Stimulated activated effector memory CD8-positive, alpha-beta T cell treated with anti-CD3 and anti-CD28 coated beads, Interleukin-12 subunit alpha, Interleukin-12 subunit beta, amount 100 ng/mL, for 72 hours (primary cell): ENCODE measurements around the gene STK36.

Source experiments
- ATAC-seq: fragments of 150-1000 bp; cut with Tn5 transposase; 2 replicates; pipeline ENCODE4 v1.10.0; 2021
- DNase-seq, 2 donors: peaks; one replicate each; pipeline ENCODE4 v3.0.0; 2021 to 2022; ENCODE audit warnings: low spot score in 2 of 2
- H3K27ac Mint-ChIP-seq: one replicate; pipeline ENCODE4 v1.8.0; 2022; ENCODE audit warnings: mild to moderate bottlenecking, mixed read lengths
- H3K36me3 Mint-ChIP-seq: one replicate; pipeline ENCODE4 v1.8.0; 2022; ENCODE audit warnings: mild to moderate bottlenecking, mixed read lengths
- H3K4me1 Mint-ChIP-seq: one replicate; pipeline ENCODE4 v1.8.0; 2022; ENCODE audit warnings: mixed read lengths
- H3K4me3 Mint-ChIP-seq: one replicate; pipeline ENCODE4 v1.8.0; 2022; ENCODE audit warnings: mild to moderate bottlenecking, mixed read lengths
- H3K9me3 Mint-ChIP-seq: one replicate; pipeline ENCODE4 v1.8.0; 2022; ENCODE audit warnings: mixed read lengths

STK36 gene

GRCh38 chr2:218701806-218702205 is 29.9 kb downstream of the STK36 start:
- H3K27ac Mint-ChIP-seq = no peak overlapping the region
- no peak overlapping the region for H3K4me3 Mint-ChIP-seq
- no peaks in the 10 kb centered on the region for H3K4me1 Mint-ChIP-seq
- H3K9me3 Mint-ChIP-seq = no peaks in the 10 kb centered on the region
- H3K36me3 Mint-ChIP-seq = no peaks in the 10 kb centered on the region
- DNase-seq = no peak
- ATAC-seq = no peak

DNA sequence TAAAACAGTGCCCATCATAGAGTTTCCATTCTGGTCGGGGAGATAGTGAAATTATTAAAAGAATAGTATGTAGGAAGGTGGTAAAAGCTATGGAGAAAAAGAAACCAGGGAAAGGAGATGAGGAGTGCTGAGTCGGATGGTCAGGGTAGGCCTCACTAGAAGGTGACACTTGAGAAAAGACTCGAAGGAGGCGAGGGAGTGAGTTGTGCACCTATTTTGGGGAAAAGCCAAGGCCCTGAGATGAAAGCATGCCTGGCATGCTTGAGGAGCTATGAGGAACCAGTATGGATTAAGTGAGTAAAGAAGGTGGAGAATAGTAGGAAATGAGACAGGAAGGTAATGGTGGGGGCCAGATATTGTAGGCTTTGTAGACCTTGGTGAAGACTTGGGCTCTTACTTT is 31.5 kb downstream of the STK36 start:
- H3K36me3 Mint-ChIP-seq = no peaks in the 10 kb centered on the region
- H3K27ac Mint-ChIP-seq = no peak overlapping the region
- no peak overlapping the region for H3K4me3 Mint-ChIP-seq
- H3K9me3 Mint-ChIP-seq = no peaks in the 10 kb centered on the region
- H3K4me1 Mint-ChIP-seq = no peaks in the 10 kb centered on the region
- ATAC-seq (no peak), DNase-seq (no peak)

DNA sequence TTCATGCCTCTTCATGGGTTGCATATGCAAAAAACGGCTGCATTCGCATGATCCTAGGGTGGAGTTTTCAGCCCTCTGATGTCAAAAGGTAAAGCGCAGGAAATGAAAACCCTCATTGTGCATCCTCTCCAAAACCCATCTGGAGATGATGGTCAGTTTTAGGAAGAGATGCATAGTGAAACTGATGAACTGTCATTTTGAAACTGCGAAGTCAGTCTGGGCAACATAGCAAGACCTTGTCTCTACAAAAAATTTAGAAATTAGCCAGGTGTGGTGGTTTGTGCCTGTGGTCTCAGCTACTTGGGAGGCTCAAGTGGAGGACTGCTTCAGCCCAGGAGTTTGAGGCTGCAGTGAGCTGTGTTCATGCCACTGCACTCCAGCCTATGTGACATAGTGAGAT is 36.2 kb downstream of the STK36 start:
- H3K9me3 Mint-ChIP-seq = no peaks in the 10 kb centered on the region
- peak in 1 of 2 donors; percentile 53 for DNase-seq
- peaks cover 12% of the 10 kb centered on the region for H3K4me1 Mint-ChIP-seq
- no peak overlapping the region for H3K4me3 Mint-ChIP-seq
- H3K36me3 Mint-ChIP-seq = no peaks in the 10 kb centered on the region
- ATAC-seq = no peak
- no peak overlapping the region for H3K27ac Mint-ChIP-seq

GRCh38 chr2:218709908-218710307 is 38.0 kb downstream of the STK36 start:
- DNase-seq (no peak), ATAC-seq (no peak)
- Mint-ChIP-seq H3K4me1 (peaks cover 21% of the 10 kb centered on the region), H3K4me3 (peak overlapping the region; percentile 96), H3K27ac (no peak overlapping the region), H3K36me3 (no peaks in the 10 kb centered on the region), H3K9me3 (no peaks in the 10 kb centered on the region)

DNA sequence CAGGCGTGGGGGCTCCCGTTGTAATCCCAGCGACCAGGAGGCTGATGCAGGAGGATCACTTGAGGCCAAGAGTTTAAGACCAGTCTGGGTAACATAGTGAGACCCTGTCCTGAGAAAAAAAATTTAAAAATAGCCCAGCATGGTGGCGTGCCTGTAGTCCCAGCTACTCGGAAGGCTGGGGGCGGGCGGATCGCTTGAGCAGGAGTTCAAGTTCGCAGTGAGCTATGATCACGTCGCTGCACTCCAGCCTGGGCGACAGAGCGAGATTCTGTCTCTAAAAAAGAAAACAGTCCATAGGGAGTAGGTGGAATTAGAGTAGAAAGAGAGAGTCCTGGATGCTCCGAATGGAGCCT is 38.4 kb downstream of the STK36 start:
- peaks cover 21% of the 10 kb centered on the region for H3K4me1 Mint-ChIP-seq
- H3K9me3 Mint-ChIP-seq = no peaks in the 10 kb centered on the region
- H3K4me3 Mint-ChIP-seq = peak overlapping the region; percentile 96
- ATAC-seq (no peak), DNase-seq (no peak)
- peak overlapping the region; percentile 95 for H3K27ac Mint-ChIP-seq
- H3K36me3 Mint-ChIP-seq = no peaks in the 10 kb centered on the region

DNA sequence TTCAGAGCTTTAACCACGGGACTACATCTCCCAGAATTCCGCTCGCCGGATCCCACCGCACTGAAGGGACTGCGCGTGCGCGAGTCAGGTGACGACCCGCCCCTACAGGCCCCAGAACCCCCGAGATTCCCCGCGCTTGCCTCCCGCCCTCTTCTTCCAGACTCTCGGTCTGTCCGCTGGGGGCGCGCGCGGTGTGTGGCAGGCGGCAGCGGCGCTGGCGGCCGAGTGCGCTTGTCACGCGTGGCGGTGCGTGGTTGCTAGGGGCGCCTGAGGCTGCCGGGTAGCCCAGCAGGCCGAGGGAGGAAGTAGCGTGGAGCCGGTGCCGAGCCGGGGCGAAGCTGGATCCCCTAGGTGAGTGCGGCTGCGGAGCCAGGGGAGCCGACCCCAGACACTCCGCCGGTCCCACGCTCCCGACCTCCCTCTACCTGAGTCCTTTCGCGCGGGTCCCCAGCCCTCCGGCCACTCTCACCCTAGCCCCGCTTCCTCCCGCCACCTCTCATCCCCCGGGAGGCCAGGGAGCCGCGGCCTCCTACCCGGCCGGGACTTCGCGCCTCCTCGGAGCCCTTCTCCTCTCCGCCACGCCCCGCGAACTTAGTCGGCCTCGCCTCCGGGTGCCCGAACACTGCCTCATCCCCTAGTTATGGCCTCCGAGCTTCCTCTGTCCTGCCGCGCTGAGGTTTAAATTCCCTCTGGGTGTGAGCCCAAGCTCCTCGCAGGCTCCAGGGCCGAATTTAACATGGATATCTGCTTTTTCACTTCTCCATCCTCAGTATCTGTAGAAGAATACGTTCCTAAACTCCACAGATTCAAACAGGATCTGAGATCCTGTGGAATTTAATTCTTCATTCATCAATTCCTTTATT is 39.0 kb downstream of the STK36 start, which contains the start of gene TTLL4:
Gene TTLL4, plus strand, starts transcription at position 149 of the 863 bp plus-strand sequence. CDS start 26,842 bp downstream, outside the sequence.
- H3K36me3 Mint-ChIP-seq = no peaks in the 10 kb centered on the region
- H3K4me3 Mint-ChIP-seq = peak within 1 kb of the TSS; percentile 96
- H3K27ac Mint-ChIP-seq = peak within 1 kb of the TSS; percentile 95
- H3K4me1 Mint-ChIP-seq = peaks cover 21% of the 10 kb centered on the region
- ATAC-seq (peak; percentile 97), DNase-seq (peak; percentile 97 to 99)
- H3K9me3 Mint-ChIP-seq = no peaks in the 10 kb centered on the region

DNA sequence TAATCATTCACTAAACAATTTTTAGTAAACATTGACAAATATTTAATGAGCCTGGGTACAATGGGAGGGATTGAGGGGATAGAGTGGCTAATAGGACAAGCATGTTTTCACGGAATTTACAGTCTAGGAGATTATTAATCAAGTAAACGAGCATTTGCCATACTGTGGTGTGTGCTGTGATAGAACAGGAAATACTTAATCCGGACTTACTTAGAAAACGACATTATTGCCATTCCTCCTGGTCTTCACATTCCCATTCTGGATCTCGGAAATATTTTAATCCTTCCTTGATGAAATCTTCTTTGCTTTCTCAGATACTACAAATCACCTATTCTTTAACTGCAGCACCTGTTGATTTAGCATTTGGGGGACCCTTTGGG is 39.7 kb downstream of the STK36 start:
- DNase-seq (no peak), ATAC-seq (no peak)
- Mint-ChIP-seq H3K27ac (peak overlapping the region; percentile 95), H3K4me3 (peak overlapping the region; percentile 96), H3K9me3 (no peaks in the 10 kb centered on the region), H3K4me1 (peaks cover 21% of the 10 kb centered on the region), H3K36me3 (no peaks in the 10 kb centered on the region)

DNA sequence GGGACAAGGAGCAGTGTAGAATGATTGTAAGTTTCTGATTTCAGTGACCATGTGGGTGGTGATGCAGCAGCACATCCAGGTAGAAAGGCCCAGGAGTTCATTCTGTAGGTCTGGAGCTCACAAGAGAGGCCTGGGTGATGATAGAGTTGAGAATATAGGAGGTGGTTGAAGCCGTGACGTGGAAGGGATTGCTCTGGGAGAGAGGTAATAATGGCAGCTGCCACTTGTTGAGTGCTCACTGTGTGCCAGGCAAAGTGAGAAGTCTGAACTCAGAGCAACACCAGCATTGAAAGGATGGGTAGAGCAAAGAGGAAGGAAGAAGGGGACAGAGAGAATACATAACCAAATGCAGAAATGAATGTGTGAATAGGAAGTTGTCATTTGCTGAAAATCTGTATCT is 42.0 kb downstream of the STK36 start:
- ATAC-seq = no peak
- no peak for DNase-seq
- Mint-ChIP-seq H3K4me3 (no peak overlapping the region), H3K9me3 (no peaks in the 10 kb centered on the region), H3K27ac (peak overlapping the region; percentile 23), H3K4me1 (peaks cover 30% of the 10 kb centered on the region), H3K36me3 (peaks cover 11% of the 10 kb centered on the region)

DNA sequence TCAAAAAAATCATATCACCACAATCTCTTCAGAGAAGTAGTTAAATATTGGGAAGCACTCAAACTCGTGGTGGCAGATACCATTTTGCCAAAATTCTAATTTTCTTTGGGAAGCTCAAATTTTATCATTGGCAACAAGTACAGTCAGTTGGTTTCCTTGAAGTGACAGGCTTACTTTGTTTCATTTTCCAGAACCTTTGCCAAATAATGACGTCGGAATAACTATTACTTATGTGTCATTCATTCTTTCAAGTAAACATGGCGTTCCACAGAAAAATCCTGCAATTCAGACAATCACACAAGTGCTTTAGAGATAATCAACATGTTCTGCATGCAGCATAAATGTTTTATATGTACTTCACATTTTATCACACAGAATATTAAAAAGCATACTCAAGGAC is 44.2 kb downstream of the STK36 start:
- DNase-seq = no peak
- H3K27ac Mint-ChIP-seq = no peak overlapping the region
- H3K9me3 Mint-ChIP-seq = no peaks in the 10 kb centered on the region

GRCh38 chr2:218717262-218717661 is 45.4 kb downstream of the STK36 start:
- no peaks in the 10 kb centered on the region for H3K9me3 Mint-ChIP-seq
- DNase-seq (no peak), ATAC-seq (no peak)
- H3K27ac Mint-ChIP-seq = no peak overlapping the region
- H3K36me3 Mint-ChIP-seq = peaks cover 11% of the 10 kb centered on the region
- H3K4me3 Mint-ChIP-seq = no peak overlapping the region
- H3K4me1 Mint-ChIP-seq = peaks cover 35% of the 10 kb centered on the region

More for the DNA sequence above, 44.2 kb downstream of the STK36 start:
- ATAC-seq = no peak
- peaks cover 11% of the 10 kb centered on the region for H3K36me3 Mint-ChIP-seq
- H3K4me1 Mint-ChIP-seq = peaks cover 43% of the 10 kb centered on the region
- H3K4me3 Mint-ChIP-seq = no peak overlapping the region

GRCh38 chr2:218718058-218718457 is 46.2 kb downstream of the STK36 start:
- Mint-ChIP-seq H3K4me1 (peaks cover 43% of the 10 kb centered on the region), H3K4me3 (no peak overlapping the region), H3K9me3 (no peaks in the 10 kb centered on the region), H3K36me3 (peaks cover 11% of the 10 kb centered on the region), H3K27ac (no peak overlapping the region)
- no peak for ATAC-seq
- no peak for DNase-seq

- ATAC-seq (no peak), DNase-seq (no peak)
- peaks cover 11% of the 10 kb centered on the region for H3K36me3 Mint-ChIP-seq
- no peak overlapping the region for H3K27ac Mint-ChIP-seq
- H3K9me3 Mint-ChIP-seq = peaks cover 2% of the 10 kb centered on the region
- H3K4me1 Mint-ChIP-seq = peaks cover 42% of the 10 kb centered on the region
- H3K4me3 Mint-ChIP-seq = no peak overlapping the region
These were observed 47.6 kb downstream of the STK36 start for GRCh38 chr2:218719457-218719856.

GRCh38 chr2:218720048-218721041 is 48.5 kb downstream of the STK36 start:
- peaks cover 11% of the 10 kb centered on the region for H3K36me3 Mint-ChIP-seq
- peaks cover 42% of the 10 kb centered on the region for H3K4me1 Mint-ChIP-seq
- DNase-seq (no peak), ATAC-seq (no peak)
- H3K9me3 Mint-ChIP-seq = peaks cover 3% of the 10 kb centered on the region
- no peak overlapping the region for H3K27ac Mint-ChIP-seq
- no peak overlapping the region for H3K4me3 Mint-ChIP-seq

DNA sequence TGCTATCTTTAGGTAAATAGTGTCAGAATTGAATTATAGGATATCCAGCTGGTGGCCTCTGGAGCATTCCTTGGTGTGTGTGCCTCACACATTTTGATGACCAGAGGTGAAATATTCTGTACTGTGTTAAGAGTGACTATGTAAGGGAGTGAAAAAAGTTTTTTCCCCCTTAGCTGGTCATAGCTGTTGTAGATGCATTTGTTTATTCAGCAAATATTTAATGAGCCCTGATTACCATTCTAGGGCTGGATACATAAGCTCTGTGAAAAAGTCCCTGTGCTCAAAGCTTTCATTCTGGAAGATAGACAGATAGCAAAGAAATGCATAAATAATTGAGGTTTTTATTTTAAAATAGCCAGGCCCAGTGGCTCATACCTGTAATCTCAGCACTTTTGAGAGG is 49.6 kb downstream of the STK36 start:
- H3K36me3 Mint-ChIP-seq = peaks cover 11% of the 10 kb centered on the region
- DNase-seq (no peak), ATAC-seq (no peak)
- no peak overlapping the region for H3K4me3 Mint-ChIP-seq
- peaks cover 3% of the 10 kb centered on the region for H3K9me3 Mint-ChIP-seq
- H3K27ac Mint-ChIP-seq = no peak overlapping the region
- peaks cover 42% of the 10 kb centered on the region for H3K4me1 Mint-ChIP-seq

- H3K4me3 Mint-ChIP-seq = no peak overlapping the region
- peaks cover 8% of the 10 kb centered on the region for H3K36me3 Mint-ChIP-seq
- DNase-seq = no peak
- H3K9me3 Mint-ChIP-seq = peaks cover 3% of the 10 kb centered on the region
- H3K4me1 Mint-ChIP-seq = peaks cover 41% of the 10 kb centered on the region
- peak overlapping the region; percentile 61 for H3K27ac Mint-ChIP-seq
- ATAC-seq = no peak
These were observed 50.0 kb downstream of the STK36 start for GRCh38 chr2:218721934-218722333.
